Measurements from ENCODE around the gene U2AF2.

The U2AF2 gene

DNA sequence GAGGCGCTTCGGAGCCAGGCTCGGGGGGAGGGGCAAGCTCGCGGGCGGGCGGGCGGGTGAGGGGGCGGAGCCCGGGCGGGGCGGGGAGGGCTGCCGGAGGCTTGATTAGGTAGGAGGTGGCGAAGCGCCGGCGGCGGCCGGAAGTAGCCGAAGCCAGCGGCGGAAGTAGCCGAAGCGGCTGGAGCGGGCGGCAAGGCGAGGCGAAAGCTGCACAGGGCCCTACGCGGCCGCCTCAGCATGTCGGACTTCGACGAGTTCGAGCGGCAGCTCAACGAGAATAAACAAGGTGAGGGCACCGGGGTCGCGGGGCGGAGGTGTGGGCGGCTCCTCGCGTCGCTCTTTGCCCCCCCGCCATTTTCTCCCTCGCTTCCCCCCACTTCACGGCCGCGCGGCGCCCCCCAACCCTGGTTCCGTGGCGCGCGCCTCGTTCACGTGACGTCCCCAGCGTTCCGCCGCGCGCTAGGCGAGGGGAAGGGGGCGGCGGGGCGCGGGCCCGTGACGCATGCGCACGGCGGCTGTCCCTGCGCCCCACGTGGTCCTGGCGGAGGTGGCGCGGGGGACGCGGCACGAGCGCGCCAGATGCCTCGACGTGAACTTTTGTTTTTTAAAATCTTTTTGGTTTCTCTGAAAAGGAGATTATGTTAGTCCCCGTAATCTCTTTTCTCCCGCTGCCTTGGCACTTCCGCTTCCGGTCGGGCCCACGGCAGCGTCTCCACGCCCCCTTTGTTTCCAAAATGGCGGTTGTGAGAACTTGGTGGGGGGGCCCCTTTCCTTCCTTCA is at the start of gene U2AF2:
Gene U2AF2 (plus strand): TSS at position 168 of the 780 bp plus-strand sequence. CDS start 70 bp downstream, at position 238.
- Histone ChIP-seq H3K4me3 (ENCODE audit: low read depth, low read length) (peak within 1 kb of the TSS; percentile 96), H3K36me3 (ENCODE audit: control insufficient read depth in 2 of 2, insufficient read depth in 1 of 2, low read length in 2 of 2) (peaks cover 7 to 59% of the 10 kb centered on the region in 2 experiments; a peak in 2 of 3 replicates), H3K27ac (ENCODE audit: extremely low read depth, low read depth, low read length) (peak within 1 kb of the TSS; percentile 100), H3K4me1 (ENCODE audit: control insufficient read depth, insufficient read depth, low read length) (peaks cover 11% of the 10 kb centered on the region), H3K9me3 (ENCODE audit: control insufficient read depth, insufficient read depth, low read depth, low read length) (no peaks in the 10 kb centered on the region)
- POLR2A ChIA-PET: interaction anchor here (0.6 to 2.5 kb wide), 29 partner anchors 9 to 1205 kb away, joined by 3 to 36 read pairs (median 5); partner anchors contain the start of genes EPN1, FIZ1, ISOC2 and KMT5C
- CTCF ChIA-PET: interaction anchor here (0.5 to 3.4 kb wide), 24 partner anchors 9 to 499 kb away, joined by 3 to 34 read pairs (median 5); partner anchors contain the start of gene ZNF784
- TF ChIP-seq ZSCAN16 (tag by site-specific recombination; IDR thresholded peaks at IDR 0.05) (0 out of 2 replicates have a peak, but pooled peaks have one; percentile 63), ZFP69B (tag by site-specific recombination; IDR thresholded peaks at IDR 0.05) (0 out of 2 replicates have a peak, but pooled peaks have one; percentile 28), PRDM10 (tag by site-specific recombination; IDR thresholded peaks at IDR 0.05) (peak; percentile 76; the same call in 1 of the 2 replicates), ZNF292 (tag by site-specific recombination; IDR thresholded peaks at IDR 0.05; ENCODE audit: borderline replicate concordance, low read depth) (no peak), ZNF513 (tag by site-specific recombination; IDR thresholded peaks at IDR 0.05) (no peak), ZXDB (tag by site-specific recombination; IDR thresholded peaks at IDR 0.05) (peak; percentile 84), KLF8 (tag by site-specific recombination; IDR thresholded peaks at IDR 0.05) (peak; percentile 66), ZNF398 (tag by site-specific recombination; IDR thresholded peaks at IDR 0.05) (peak; percentile 82), ZNF169 (tag by site-specific recombination; IDR thresholded peaks at IDR 0.05) (peak; percentile 70; the same call in 1 of the 2 replicates), ZNF660 (tag by site-specific recombination; IDR thresholded peaks at IDR 0.05) (peak; percentile 37; the same call in 1 of the 2 replicates), CTCF (tag by site-specific recombination; IDR thresholded peaks at IDR 0.05) (0 out of 2 replicates have a peak, but pooled peaks have one; percentile 21), ZNF10 (tag by site-specific recombination; IDR thresholded peaks at IDR 0.05) (0 out of 2 replicates have a peak, but pooled peaks have one; percentile 45), ZNF366 (tag by site-specific recombination; conservative IDR thresholded peaks at IDR 0.05) (0 out of 2 replicates have a peak, but pooled peaks have one; percentile 23), ZNF23 (tag by site-specific recombination; IDR thresholded peaks at IDR 0.05; ENCODE audit: borderline replicate concordance) (no peak), KLF17 (tag by site-specific recombination; IDR thresholded peaks at IDR 0.05) (peak; percentile 67), ZBTB8A (tag by site-specific recombination; IDR thresholded peaks at IDR 0.05) (0 out of 2 replicates have a peak, but pooled peaks have one; percentile 14), ZNF558 (tag by site-specific recombination; IDR thresholded peaks at IDR 0.05) (no peak), ZBTB48 (tag by site-specific recombination; IDR thresholded peaks at IDR 0.05) (no peak), OVOL3 (tag by site-specific recombination; IDR thresholded peaks at IDR 0.05) (0 out of 2 replicates have a peak, but pooled peaks have one; percentile 50), KLF9 (tag by site-specific recombination; IDR thresholded peaks at IDR 0.05; ENCODE audit: low read depth) (peak; percentile 85), ZNF184 (tag by site-specific recombination; IDR thresholded peaks at IDR 0.05) (0 out of 2 replicates have a peak, but pooled peaks have one; percentile 19), ZNF155 (tag by site-specific recombination; IDR thresholded peaks at IDR 0.05) (no peak), REPIN1 (tag by site-specific recombination; IDR thresholded peaks at IDR 0.05; ENCODE audit: low read depth) (0 out of 2 replicates have a peak, but pooled peaks have one; percentile 48), ZSCAN18 (tag by site-specific recombination; IDR thresholded peaks at IDR 0.05) (peak; percentile 59; the same call in 1 of the 2 replicates), KLF1 (tag by site-specific recombination; IDR thresholded peaks at IDR 0.05) (peak; percentile 54; the same call in 1 of the 2 replicates)

Data from HEK293 (cell line).